HepG2 (cell line): ENCODE results near the gene PSMC4. TPM values are rescaled to one million over a fixed set of nuclear protein-coding genes. Genes with fewer than 3 reads are reported as not detected.

ENCODE experiments used
- ATAC-seq: fragments of 200-7000 bp; cut with Tn5 transposase; 3 replicates; pipeline ENCODE4 v1.9.1; 2020; ENCODE audit warnings: mild to moderate bottlenecking, moderate library complexity
- BruUV-seq: library from RNA; stranded (reverse); fragments of 400-500 nt; replicated peaks from 2 replicates; lab custom pipeline; 2021; lab: Mats Ljungman, UMichigan
- CTCF ChIA-PET: fragments of 300-600 bp; formaldehyde crosslinking; extraction: SDS; loops from one replicate; lab custom pipeline; 2021; ENCODE audit warnings: low total read pairs, inconsistent platforms, low intra/inter-chr PET ratio; lab: Yijun Ruan, JAX
- POLR2A ChIA-PET: fragments of 350-600 bp; sonication (Branson Sonifier 250); formaldehyde crosslinking; loops from one replicate; lab custom pipeline; 2020; ENCODE audit warnings: antibody characterized with exemption, inconsistent platforms; lab: Yijun Ruan, JAX
- DNase-seq: peaks from one replicate; pipeline ENCODE4 v3.0.0-alpha.2; 2015; ENCODE audit warnings: low spot score
- FAIRE-seq: peaks from 3 replicates; lab custom pipeline; 2011; peaks lifted over from hg19 to GRCh38; lab: Jason Lieb, UNC
- H2AFZ ChIP-seq: one replicate; pipeline ENCODE4 v1.6.1; 2011; ENCODE audit warnings: low read length, inconsistent platforms
- H3K27ac ChIP-seq: fragments of 300-600 bp; 3 replicates; pipeline ENCODE4 v1.8.0; 2011; ENCODE audit warnings: mixed run types, mild to moderate bottlenecking, mixed read lengths, low read length, inconsistent platforms; ENCODE audit not compliant: insufficient read depth; ENCODE audit errors: extremely low read length
- H3K27me3 ChIP-seq, 2 experiments: fragments of 200-600 bp in 1 of 2; 2 replicates in 1 of 2; 3 replicates in 1 of 2; pipeline versions ENCODE4 v1.6.0 to v1.8.0; 2011; ENCODE audit warnings: low read length in 2 of 2, mild to moderate bottlenecking in 2 of 2, moderate library complexity in 2 of 2, inconsistent platforms in 1 of 2; ENCODE audit not compliant: insufficient read depth in 2 of 2, control insufficient read depth in 1 of 2
- H3K36me3 ChIP-seq, 2 experiments: fragments of 200-600 bp in 1 of 2; replicated peaks in 1 of 2; 2 replicates in 1 of 2; 3 replicates in 1 of 2; pipeline versions ENCODE4 v1.5.1 to v1.8.0; 2011; ENCODE audit warnings: low read length in 2 of 2, inconsistent platforms in 1 of 2; ENCODE audit not compliant: insufficient read depth in 2 of 2, control insufficient read depth in 1 of 2
- H3K4me1 ChIP-seq: 2 replicates; pipeline ENCODE4 v1.5.1; 2012; ENCODE audit warnings: low read length, inconsistent platforms; ENCODE audit not compliant: insufficient read depth
- H3K4me2 ChIP-seq: 2 replicates; pipeline ENCODE4 v1.6.0; 2011; ENCODE audit warnings: low read depth, low read length, inconsistent platforms
- H3K4me3 ChIP-seq, 3 experiments: fragments of 200-600 bp in 1 of 3; sonication (generic), shearing (Covaris generic) in 1 of 3; replicated peaks in 1 of 3; 2 replicates each; pipeline ENCODE4 v1.5.1; 2011 to 2016; ENCODE audit warnings: low read length in 3 of 3, inconsistent platforms in 2 of 3, low read depth in 2 of 3, mild to moderate bottlenecking in 2 of 3, control low read depth in 1 of 3, mixed read lengths in 1 of 3; ENCODE audit not compliant: insufficient read depth in 1 of 3
- H3K79me2 ChIP-seq: one replicate; pipeline ENCODE4 v1.6.1; 2011; ENCODE audit warnings: low read length, inconsistent platforms; ENCODE audit not compliant: insufficient read depth
- H3K9ac ChIP-seq: 2 replicates; pipeline ENCODE4 v1.6.0; 2011; ENCODE audit warnings: mild to moderate bottlenecking, low read depth, low read length, inconsistent platforms; ENCODE audit not compliant: insufficient read depth
- H3K9me3 ChIP-seq: 2 replicates; pipeline ENCODE4 v1.5.1; 2012; ENCODE audit warnings: mild to moderate bottlenecking, low read length
- H4K20me1 ChIP-seq: 2 replicates; pipeline ENCODE4 v1.6.0; 2011; ENCODE audit warnings: inconsistent platforms, mild to moderate bottlenecking, low read length, moderate library complexity; ENCODE audit not compliant: insufficient read depth
- BRD4 ChIP-seq: sonication (generic); formaldehyde crosslinking; IDR thresholded peaks from 2 replicates; pipeline ENCODE4 v1.4.0; 2020; ENCODE audit warnings: missing genetic modification reagents
- CC2D1A ChIP-seq: sonication (generic); formaldehyde crosslinking; IDR thresholded peaks from 2 replicates; pipeline ENCODE4 v1.8.1; 2023; ENCODE audit warnings: mild to moderate bottlenecking, missing genetic modification reagents
- CREB1 ChIP-seq, 2 experiments: fragments of 450-650 bp in 1 of 2; IDR thresholded peaks; 2 replicates each; pipeline ENCODE4 v1.6.1; 2016 to 2017; ENCODE audit warnings: control low read depth in 1 of 2, mild to moderate bottlenecking in 1 of 2, missing compliant biosample characterization in 1 of 2, missing genetic modification characterization in 1 of 2
- ZNF3 ChIP-seq: IDR thresholded peaks from 2 replicates; pipeline ENCODE4 v1.7.0; 2017; ENCODE audit warnings: inconsistent platforms
- ZNF550 ChIP-seq: sonication (generic); formaldehyde crosslinking; IDR thresholded peaks from 2 replicates; pipeline ENCODE4 v1.4.0; 2020; ENCODE audit warnings: mild to moderate bottlenecking, missing genetic modification reagents, borderline replicate concordance
- ZNF570 ChIP-seq: sonication (generic); formaldehyde crosslinking; IDR thresholded peaks from 2 replicates; pipeline ENCODE4 v1.4.0; 2020; ENCODE audit warnings: mild to moderate bottlenecking, missing genetic modification reagents, borderline replicate concordance
- WGBS: methylation state at CpG from one replicate; pipeline ENCODE4 v1.1.6; 2017; ENCODE audit warnings: low lambda C conversion rate; 5-methylcytosine and 5-hydroxymethylcytosine counted together
- in situ Hi-C: cut with HindIII; loops from 2 replicates; pipeline ENCODE4 v1.10.0; 2017; ENCODE audit warnings: low pct_unique_long_range_greater_than_20kb; ENCODE audit not compliant: extremely low pct_ligation_motif_present
- intact Hi-C: fragments of 100-400 bp; cut with micrococcal nuclease; formaldehyde crosslinking; loops from one replicate; pipeline ENCODE4 v1.10.0; 2022; ENCODE audit not compliant: unreplicated experiment
- polyA plus RNA-seq, 8 experiments: library from polyadenylated mRNA; depleted of rRNA in 3 of 8; stranded (reverse) in 7 of 8; unstranded in 1 of 8; fragments of >200 nt; fragmentation: Illumina TruSeq in 4 of 8; extraction: Trizol in 4 of 8; gene quantifications; 2 replicates each; pipeline versions ENCODE4 v1.2.1 to v1.2.3, GENCODE V29; 2011 to 2016; ENCODE audit warnings: low read depth in 4 of 8, missing spikeins in 1 of 8, mixed read lengths in 1 of 8; ENCODE audit not compliant: insufficient read depth in 1 of 8
- total RNA-seq, 5 experiments: library from RNA; depleted of rRNA; stranded (reverse); fragments of >200 nt; fragmentation: Illumina TruSeq; extraction: Trizol; gene quantifications; 2 replicates each; pipeline ENCODE4 v1.2.3, GENCODE V29; 2016; ENCODE audit warnings: low read depth in 1 of 5
- TF ChIP-seq, protein P1 (sequence below): sonication (generic); formaldehyde crosslinking; IDR thresholded peaks from 2 replicates; pipeline ENCODE4 v1.4.0; 2020; ENCODE audit warnings: missing genetic modification reagents
- TF ChIP-seq, protein P2 (sequence below): sonication (generic); formaldehyde crosslinking; IDR thresholded peaks from 2 replicates; pipeline ENCODE4 v1.4.0; 2020; ENCODE audit warnings: missing genetic modification reagents
- TF ChIP-seq, protein P3 (sequence below): sonication (generic); formaldehyde crosslinking; IDR thresholded peaks from 2 replicates; pipeline ENCODE4 v1.4.0; 2020; ENCODE audit warnings: missing genetic modification reagents
- TF ChIP-seq, protein P4 (sequence below): sonication (generic); formaldehyde crosslinking; IDR thresholded peaks from 2 replicates; pipeline ENCODE4 v1.8.1; 2023; ENCODE audit warnings: mild to moderate bottlenecking, moderate library complexity, missing genetic modification reagents
- TF ChIP-seq, protein P5 (sequence below): sonication (generic); formaldehyde crosslinking; IDR thresholded peaks from 2 replicates; pipeline ENCODE4 v1.4.0; 2020; ENCODE audit warnings: missing genetic modification reagents; ENCODE audit errors: not compliant biosample characterization

Gene PSMC4
- total and polyA plus RNA-seq, 2 of the 13 experiments (the other 11 are each of a cell fraction or from before 2014, with no cell fraction given) = 49.9 to 160 TPM

DNA sequence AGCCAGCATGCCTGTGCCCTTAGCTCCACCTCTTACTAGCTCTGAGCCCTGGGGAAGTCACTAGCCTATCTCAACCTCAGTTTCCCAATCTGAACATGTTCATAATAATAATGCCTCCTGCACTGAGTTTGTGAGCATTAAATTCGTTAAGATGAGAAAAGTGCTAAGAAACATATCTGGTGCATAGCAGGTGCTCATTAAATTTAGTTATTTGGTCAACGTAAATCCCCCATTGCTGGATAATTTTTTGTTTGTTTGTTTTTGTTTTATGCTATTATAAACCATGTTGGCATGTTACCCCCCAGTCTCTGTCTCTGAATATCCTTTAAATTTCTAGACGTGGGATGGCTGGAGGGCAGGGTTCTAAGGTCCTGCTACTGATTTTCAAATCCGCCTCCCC is 47.1 kb upstream of the PSMC4 start:
- Histone ChIP-seq H3K4me1 (peaks cover 6% of the 10 kb centered on the region; the same call in 1 of the 2 replicates), H3K9me3 (no peaks in the 10 kb centered on the region), H3K79me2 (no peaks in the 10 kb centered on the region), H2AFZ (no peak overlapping the region), H3K36me3 (no peaks in the 10 kb centered on the region), H3K4me2 (no peak overlapping the region), H3K9ac (no peak overlapping the region), H4K20me1 (no peaks in the 10 kb centered on the region), H3K4me3 (no peak overlapping the region), H3K27ac (no peak overlapping the region), H3K27me3 (no peaks in the 10 kb centered on the region; a peak in 1 of 5 replicates)
- ChIA-PET POLR2A (no interaction called here), CTCF (no interaction called here)
- 32% methylated on average over 4 of the region's 4 CpGs for WGBS
- in situ Hi-C loops = no loop called here
- TF ChIP-seq, protein P1, sequence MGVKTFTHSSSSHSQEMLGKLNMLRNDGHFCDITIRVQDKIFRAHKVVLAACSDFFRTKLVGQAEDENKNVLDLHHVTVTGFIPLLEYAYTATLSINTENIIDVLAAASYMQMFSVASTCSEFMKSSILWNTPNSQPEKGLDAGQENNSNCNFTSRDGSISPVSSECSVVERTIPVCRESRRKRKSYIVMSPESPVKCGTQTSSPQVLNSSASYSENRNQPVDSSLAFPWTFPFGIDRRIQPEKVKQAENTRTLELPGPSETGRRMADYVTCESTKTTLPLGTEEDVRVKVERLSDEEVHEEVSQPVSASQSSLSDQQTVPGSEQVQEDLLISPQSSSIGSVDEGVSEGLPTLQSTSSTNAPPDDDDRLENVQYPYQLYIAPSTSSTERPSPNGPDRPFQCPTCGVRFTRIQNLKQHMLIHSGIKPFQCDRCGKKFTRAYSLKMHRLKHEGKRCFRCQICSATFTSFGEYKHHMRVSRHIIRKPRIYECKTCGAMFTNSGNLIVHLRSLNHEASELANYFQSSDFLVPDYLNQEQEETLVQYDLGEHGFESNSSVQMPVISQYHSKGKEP (CRISPR knock-in tag) = no peak
- no peak for TF ChIP-seq CC2D1A
- no peak for TF ChIP-seq BRD4 (CRISPR knock-in tag)
- TF ChIP-seq, protein P2, sequence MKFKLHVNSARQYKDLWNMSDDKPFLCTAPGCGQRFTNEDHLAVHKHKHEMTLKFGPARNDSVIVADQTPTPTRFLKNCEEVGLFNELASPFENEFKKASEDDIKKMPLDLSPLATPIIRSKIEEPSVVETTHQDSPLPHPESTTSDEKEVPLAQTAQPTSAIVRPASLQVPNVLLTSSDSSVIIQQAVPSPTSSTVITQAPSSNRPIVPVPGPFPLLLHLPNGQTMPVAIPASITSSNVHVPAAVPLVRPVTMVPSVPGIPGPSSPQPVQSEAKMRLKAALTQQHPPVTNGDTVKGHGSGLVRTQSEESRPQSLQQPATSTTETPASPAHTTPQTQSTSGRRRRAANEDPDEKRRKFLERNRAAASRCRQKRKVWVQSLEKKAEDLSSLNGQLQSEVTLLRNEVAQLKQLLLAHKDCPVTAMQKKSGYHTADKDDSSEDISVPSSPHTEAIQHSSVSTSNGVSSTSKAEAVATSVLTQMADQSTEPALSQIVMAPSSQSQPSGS (CRISPR knock-in tag) = no peak
- TF ChIP-seq ZNF550 = no peak
- TF ChIP-seq, protein P3, sequence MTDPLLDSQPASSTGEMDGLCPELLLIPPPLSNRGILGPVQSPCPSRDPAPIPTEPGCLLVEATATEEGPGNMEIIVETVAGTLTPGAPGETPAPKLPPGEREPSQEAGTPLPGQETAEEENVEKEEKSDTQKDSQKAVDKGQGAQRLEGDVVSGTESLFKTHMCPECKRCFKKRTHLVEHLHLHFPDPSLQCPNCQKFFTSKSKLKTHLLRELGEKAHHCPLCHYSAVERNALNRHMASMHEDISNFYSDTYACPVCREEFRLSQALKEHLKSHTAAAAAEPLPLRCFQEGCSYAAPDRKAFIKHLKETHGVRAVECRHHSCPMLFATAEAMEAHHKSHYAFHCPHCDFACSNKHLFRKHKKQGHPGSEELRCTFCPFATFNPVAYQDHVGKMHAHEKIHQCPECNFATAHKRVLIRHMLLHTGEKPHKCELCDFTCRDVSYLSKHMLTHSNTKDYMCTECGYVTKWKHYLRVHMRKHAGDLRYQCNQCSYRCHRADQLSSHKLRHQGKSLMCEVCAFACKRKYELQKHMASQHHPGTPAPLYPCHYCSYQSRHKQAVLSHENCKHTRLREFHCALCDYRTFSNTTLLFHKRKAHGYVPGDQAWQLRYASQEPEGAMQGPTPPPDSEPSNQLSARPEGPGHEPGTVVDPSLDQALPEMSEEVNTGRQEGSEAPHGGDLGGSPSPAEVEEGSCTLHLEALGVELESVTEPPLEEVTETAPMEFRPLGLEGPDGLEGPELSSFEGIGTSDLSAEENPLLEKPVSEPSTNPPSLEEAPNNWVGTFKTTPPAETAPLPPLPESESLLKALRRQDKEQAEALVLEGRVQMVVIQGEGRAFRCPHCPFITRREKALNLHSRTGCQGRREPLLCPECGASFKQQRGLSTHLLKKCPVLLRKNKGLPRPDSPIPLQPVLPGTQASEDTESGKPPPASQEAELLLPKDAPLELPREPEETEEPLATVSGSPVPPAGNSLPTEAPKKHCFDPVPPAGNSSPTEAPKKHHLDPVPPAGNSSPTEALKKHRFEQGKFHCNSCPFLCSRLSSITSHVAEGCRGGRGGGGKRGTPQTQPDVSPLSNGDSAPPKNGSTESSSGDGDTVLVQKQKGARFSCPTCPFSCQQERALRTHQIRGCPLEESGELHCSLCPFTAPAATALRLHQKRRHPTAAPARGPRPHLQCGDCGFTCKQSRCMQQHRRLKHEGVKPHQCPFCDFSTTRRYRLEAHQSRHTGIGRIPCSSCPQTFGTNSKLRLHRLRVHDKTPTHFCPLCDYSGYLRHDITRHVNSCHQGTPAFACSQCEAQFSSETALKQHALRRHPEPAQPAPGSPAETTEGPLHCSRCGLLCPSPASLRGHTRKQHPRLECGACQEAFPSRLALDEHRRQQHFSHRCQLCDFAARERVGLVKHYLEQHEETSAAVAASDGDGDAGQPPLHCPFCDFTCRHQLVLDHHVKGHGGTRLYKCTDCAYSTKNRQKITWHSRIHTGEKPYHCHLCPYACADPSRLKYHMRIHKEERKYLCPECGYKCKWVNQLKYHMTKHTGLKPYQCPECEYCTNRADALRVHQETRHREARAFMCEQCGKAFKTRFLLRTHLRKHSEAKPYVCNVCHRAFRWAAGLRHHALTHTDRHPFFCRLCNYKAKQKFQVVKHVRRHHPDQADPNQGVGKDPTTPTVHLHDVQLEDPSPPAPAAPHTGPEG (CRISPR knock-in tag) = no peak
- no peak for TF ChIP-seq CREB1 (IDR thresholded peaks at IDR 0.05)
- no peak for TF ChIP-seq CREB1 (CRISPR knock-in tag; IDR thresholded peaks at IDR 0.05)
- TF ChIP-seq, protein P4, sequence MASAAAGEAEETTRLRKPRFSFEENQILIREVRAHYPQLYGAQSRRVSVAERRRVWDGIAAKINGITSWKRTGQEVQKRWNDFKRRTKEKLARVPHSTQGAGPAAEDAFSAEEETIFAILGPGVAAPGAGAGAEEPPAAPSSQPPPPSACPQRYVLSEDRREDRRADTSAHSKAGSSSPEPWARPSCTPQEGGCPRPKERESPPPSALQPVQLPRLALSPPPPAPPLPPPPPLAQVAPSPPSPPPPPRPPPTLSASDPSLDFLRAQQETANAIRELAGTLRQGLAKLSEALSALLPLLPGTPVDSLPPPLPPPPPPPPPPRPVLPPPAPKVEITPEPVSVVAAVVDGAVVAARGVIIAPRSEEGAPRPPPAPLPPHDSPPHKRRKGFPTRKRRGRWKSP (CRISPR knock-in tag) = no peak
- TF ChIP-seq ZNF570 (CRISPR knock-in tag) = no peak
- TF ChIP-seq, protein P5, sequence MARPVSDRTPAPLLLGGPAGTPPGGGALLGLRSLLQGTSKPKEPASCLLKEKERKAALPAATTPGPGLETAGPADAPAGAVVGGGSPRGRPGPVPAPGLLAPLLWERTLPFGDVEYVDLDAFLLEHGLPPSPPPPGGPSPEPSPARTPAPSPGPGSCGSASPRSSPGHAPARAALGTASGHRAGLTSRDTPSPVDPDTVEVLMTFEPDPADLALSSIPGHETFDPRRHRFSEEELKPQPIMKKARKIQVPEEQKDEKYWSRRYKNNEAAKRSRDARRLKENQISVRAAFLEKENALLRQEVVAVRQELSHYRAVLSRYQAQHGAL (CRISPR knock-in tag) = no peak
- TF ChIP-seq ZNF3 = no peak
- FAIRE-seq (no peak), DNase-seq (no peak), ATAC-seq (no peak)
- no TSS peak for BruUV-seq
- intact Hi-C loops = no loop called here
